ENCODE measurements around the gene ATF6B.

- TF ChIP-seq CTCF (conservative IDR thresholded peaks at IDR 0.05; ENCODE audit: low read depth, low read length) (no peak), EZH2 (IDR thresholded peaks at IDR 0.05; ENCODE audit: borderline replicate concordance, low read depth, low read length, poor library complexity, severe bottlenecking) (no peak)
These were observed 57.1 kb downstream of the ATF6B start for GRCh38 chr6:32070814-32071543.
